HG02642 (cell line): Measurements from ENCODE around the gene BCL7C.
"Not testable (repeated sequence)": the region's sequence is repeated elsewhere in the genome, so short reads cannot be mapped to it uniquely, and the experiment has no call there.

Experiments
- ATAC-seq: cut with Tn5 transposase; IDR thresholded peaks from one replicate; pipeline ENCODE4 v1.9.1; 2021; ENCODE audit warnings: mild to moderate bottlenecking; ENCODE audit not compliant: unreplicated experiment, poor library complexity

BCL7C gene

DNA sequence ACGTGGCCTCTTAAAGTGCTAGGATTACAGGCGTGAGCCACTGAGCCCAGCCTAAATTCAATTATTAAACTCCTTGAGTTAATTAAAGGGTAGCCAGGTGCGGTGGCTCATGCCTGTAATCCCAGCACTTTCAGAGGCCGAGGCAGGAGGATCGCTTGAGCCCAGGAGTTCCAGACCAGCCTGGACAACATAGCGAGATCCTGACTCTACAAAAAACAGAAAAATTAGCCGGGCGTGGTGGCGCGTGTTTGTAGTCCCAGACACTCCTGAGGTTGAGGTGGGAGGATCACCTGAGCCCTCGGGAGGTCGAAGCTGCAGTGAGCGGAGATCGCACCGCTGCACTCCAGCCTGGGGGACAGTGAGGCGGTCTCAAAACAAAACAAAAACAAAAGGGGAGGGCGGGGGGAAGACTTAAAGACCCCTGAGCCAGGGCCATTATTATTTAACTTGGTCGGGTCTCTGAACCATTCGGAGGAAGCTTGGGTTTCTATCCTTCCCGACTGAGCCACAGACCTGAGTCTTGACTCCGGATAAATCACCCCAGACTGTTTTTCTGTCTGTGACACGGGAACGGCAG lies 19.5 kb downstream of the BCL7C start:
- ATAC-seq: no peak

DNA sequence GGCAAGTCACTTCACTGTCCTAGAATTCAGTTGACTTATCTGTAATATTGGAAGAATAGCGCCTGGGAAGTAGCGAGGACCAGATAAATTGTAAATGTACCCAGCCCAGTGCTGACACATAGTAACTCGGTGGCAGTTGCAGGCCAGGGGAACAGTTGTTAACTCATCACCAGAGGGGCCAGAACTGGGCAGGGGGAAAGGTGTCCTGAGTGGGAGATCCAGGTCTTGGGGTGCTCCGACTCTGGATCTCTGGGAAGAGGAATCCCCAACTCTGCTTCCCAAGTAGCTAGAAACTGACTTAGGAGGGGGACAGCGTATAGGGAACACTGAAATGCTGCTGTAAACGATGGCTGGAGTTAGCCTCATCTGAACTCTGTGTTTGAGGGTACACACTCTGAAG lies 23.0 kb downstream of the BCL7C start:
- ATAC-seq: no peak

- ATAC-seq: no peak
Measured at GRCh38 chr16:30867747-30868146, 26.1 kb downstream of the BCL7C start.

GRCh38 chr16:30866031-30866430 lies 27.8 kb downstream of the BCL7C start:
- ATAC-seq: no peak

DNA sequence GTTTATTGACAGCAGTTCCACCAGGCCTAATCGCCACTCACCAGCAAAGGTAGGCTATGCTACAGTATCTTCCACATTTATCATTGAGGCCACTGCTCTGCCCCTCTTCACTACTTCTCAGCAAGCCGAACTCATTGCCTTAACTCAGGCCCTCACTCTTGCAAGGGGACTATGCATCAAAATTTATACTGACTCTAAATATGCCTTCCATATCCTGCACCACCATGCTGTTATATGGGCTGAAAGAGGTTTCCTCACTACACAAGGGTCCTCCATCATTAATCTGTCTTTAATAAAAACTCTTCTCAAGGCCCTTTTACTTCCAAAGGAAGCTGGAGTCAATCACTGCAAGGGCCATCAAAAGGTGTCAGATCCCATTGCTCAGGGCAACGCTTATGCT lies 30.7 kb downstream of the BCL7C start:
- not testable (repeated sequence) for ATAC-seq

GRCh38 chr16:30860729-30861128 lies 33.1 kb downstream of the BCL7C start:
- not testable (repeated sequence) for ATAC-seq

GRCh38 chr16:30858829-30859423 lies 35.0 kb downstream of the BCL7C start:
- ATAC-seq: no peak

DNA sequence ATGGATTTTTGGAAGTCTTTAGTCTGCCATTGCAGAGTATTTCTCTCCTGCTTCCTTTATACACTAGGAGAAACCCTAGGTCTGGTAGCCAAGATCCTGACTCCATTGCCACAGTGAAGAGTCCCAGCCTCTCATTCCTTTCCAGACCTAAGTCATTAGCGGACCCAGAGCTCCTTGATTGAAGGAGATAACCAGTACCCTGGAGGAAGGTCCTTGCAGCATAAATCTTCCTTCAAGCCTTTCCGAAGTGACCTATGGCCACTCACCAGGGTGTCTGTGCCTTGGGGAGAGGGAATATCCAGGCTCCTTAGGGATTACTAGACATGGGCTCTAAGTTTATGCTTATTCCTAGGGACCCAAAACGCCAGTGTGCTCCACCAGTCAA lies 35.8 kb downstream of the BCL7C start:
- no peak for ATAC-seq

GRCh38 chr16:30853758-30854157 lies 40.1 kb downstream of the BCL7C start:
- no peak for ATAC-seq

- ATAC-seq: no peak
Measured at GRCh38 chr16:30850246-30850645, 43.6 kb downstream of the BCL7C start.

GRCh38 chr16:30846649-30847402 lies 47.1 kb downstream of the BCL7C start:
- no peak for ATAC-seq

GRCh38 chr16:30844671-30845449 lies 49.0 kb downstream of the BCL7C start:
- ATAC-seq: peak; percentile 78

- ATAC-seq: no peak
Measured at GRCh38 chr16:30844346-30844670, 49.6 kb downstream of the BCL7C start.

DNA sequence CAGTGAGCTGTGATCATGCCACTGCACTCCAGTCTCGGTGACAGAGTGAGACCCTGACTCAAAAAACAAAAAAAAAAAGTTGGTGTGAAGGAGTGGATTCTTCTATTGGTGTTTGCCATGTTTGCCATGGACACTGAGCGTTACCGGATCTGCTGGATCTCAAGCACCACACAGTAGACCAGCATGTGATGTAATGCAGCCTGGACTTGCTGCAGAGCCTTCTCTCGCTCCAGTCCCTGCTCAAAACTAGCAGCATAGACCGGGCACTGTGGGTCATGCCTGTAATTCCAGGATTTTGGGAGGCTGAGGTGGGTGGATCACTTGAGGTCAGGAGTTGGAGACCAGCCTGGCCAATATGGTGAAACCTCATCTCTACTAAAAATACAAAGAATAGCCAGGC lies 50.4 kb downstream of the BCL7C start:
- ATAC-seq: no peak

DNA sequence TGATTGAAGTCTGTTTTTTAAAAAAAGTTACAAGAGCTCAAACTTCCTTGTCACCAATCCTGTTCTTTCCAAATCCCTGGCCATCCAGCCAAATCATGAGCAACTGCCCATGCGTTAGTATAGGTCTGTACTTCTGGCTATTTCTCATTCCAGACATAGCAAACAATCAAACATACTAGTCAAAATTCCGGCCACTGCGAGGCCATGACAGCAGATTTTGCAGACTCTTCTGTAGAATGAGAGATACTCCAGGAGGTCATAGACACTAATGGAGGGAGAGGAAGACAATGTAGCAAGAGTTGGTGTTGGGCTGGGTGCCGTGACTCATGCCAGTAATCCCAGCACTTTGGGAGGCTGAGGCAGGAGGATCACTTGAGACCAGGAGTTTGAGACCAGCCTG lies 50.9 kb downstream of the BCL7C start:
- ATAC-seq: no peak

GRCh38 chr16:30841332-30841731 lies 52.5 kb downstream of the BCL7C start:
- ATAC-seq: no peak

DNA sequence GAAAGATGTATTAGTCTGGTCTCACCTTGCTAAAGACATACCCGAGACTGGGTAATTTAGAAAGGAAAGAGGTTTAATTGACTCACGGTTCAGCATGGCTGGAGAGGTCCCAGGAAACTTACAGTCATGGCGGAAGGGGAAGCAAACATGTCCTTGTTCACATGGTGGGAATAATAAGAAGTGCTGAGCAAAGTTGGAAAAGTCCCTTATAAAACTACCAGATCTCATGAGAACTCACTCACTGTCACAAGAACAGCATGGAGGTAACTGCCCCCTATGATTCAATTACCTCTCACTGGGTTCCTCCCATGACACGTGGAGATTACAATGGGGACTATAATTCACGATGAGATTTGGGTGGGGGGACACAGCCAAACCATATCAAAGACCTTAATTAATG lies 53.3 kb downstream of the BCL7C start:
- no peak for ATAC-seq

DNA sequence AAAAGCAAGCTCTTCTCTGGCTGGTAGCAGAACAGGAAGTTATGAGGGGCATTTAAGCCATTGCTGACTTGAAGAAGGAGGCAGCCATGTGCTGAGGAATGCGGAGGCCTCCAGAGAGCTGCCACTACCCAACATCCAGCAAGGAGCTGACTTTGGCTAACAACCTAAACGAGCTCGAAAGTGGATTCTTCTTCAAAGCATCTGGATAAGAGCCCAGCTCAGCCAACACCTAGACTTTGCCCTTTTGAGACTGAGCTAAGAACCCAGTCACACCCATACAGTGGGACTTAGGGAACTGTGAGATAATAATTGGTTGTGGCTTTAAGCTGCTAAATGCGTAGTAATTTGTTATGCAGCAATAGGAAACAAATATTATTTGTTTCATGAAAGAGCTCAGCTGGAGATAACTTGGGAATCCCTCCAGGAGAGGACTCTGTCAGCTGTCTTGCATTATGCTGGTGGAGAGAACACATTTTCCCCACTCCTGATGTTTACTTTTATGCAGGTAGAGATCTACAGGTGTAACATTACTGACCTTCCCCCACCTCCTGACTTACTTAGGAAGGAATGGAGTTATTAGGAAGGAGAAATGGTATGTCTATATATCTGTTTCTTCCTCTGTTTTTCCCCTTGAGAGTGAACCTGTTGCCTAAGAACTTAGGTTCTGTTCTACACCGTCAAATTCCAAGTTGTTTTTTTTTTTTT lies 54.2 kb downstream of the BCL7C start:
- ATAC-seq: no peak

- ATAC-seq: no peak
Measured at GRCh38 chr16:30838876-30839471, 54.9 kb downstream of the BCL7C start.

DNA sequence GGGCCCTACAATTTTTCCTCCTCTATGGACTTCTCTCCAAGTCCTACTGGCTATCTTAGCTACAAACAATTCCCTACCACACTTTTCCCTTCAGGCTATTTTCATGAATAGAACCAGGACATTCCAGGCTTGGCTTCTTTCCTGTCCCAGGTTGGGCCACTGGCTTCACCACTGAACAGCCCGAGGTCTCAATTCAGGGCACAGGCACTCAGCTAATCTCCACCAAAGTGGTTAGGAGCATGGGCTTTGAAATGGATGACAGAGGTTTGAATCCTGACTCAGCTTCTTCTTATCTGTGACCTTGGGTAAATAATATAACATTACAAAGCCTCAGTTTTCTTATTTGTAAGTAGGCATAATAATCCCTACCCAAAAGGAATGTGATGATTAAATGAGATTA lies 56.0 kb downstream of the BCL7C start:
- no peak for ATAC-seq
